Coronary artery (tissue), 2 donors: ENCODE measurements around the gene GPR146.

Source experiments
- DNase-seq: peaks from one replicate; pipeline ENCODE4 v3.0.0-alpha.2; 2017; ENCODE audit warnings: low spot score
- H3K27ac ChIP-seq, 2 donors: fragments of 200-600 bp; sonication (generic); one replicate each; pipeline ENCODE4 v1.5.1; 2016 to 2019
- H3K4me3 ChIP-seq: fragments of 200-600 bp; sonication (generic); 2 replicates; pipeline ENCODE4 v1.5.1; 2016; ENCODE audit warnings: mild to moderate bottlenecking, moderate library complexity
- CTCF ChIP-seq: fragments of 200-600 bp; sonication (generic); IDR thresholded peaks from one replicate; pipeline ENCODE4 v1.5.1; 2019; ENCODE audit warnings: antibody characterized with exemption

The GPR146 gene

GRCh38 chr7:1081931-1082401 is 37.6 kb downstream of the GPR146 start:
- DNase-seq, result no peak
- TF ChIP-seq CTCF, result no peak
- H3K27ac ChIP-seq, result no peak overlapping the region
- no peak overlapping the region for H3K4me3 ChIP-seq

GRCh38 chr7:1083729-1084657 is 39.6 kb downstream of the GPR146 start:
- TF ChIP-seq CTCF, result no peak
- Histone ChIP-seq H3K27ac (no peak overlapping the region), H3K4me3 (no peak overlapping the region)
- DNase-seq, result no peak

- Histone ChIP-seq H3K27ac (peak overlapping the region in 1 of 2 donors; percentile 18), H3K4me3 (no peak overlapping the region)
- DNase-seq, result no peak
- TF ChIP-seq CTCF, result no peak
These were observed 40.9 kb downstream of the GPR146 start for GRCh38 chr7:1085266-1085665.

GRCh38 chr7:1085910-1086421 is 41.6 kb downstream of the GPR146 start:
- peak; percentile 77 for DNase-seq
- peak overlapping the region; percentile 18 to 82 for H3K27ac ChIP-seq
- H3K4me3 ChIP-seq, result no peak overlapping the region
- no peak for TF ChIP-seq CTCF

GRCh38 chr7:1086588-1087464 is 42.5 kb downstream of the GPR146 start:
- peak overlapping the region; percentile 68 for H3K4me3 ChIP-seq
- peak; percentile 79 for DNase-seq
- peak overlapping the region in 1 of 2 donors; percentile 82 for H3K27ac ChIP-seq
- peak; percentile 96 for TF ChIP-seq CTCF

GRCh38 chr7:1087465-1087814 is 43.1 kb downstream of the GPR146 start:
- TF ChIP-seq CTCF, result no peak
- H3K4me3 ChIP-seq, result peak overlapping the region; percentile 68
- H3K27ac ChIP-seq, result peak overlapping the region; percentile 66 to 82
- no peak for DNase-seq
